Endometrial microvascular endothelial cells (primary cell): Measurements from ENCODE around the gene PPM1G. TPM values are rescaled to one million over a fixed set of nuclear protein-coding genes. Genes with fewer than 3 reads are reported as not detected.
"Not testable (repeated sequence)": the region's sequence is repeated elsewhere in the genome, so short reads cannot be mapped to it uniquely, and the experiment has no call there.

Experiments
- in situ Hi-C: cut with HindIII; loops from 2 replicates; pipeline ENCODE4 v1.10.0; 2017; ENCODE audit warnings: low sequenced_read_pairs, low pct_unique_long_range_greater_than_20kb; ENCODE audit errors: inconsistent ontology term
- total RNA-seq: library from RNA; depleted of rRNA; stranded (reverse); fragments of >200 nt; gene quantifications from one replicate; pipeline ENCODE4 v1.2.3, GENCODE V29; 2015; ENCODE audit errors: inconsistent ontology term

PPM1G gene
- total RNA-seq, 1 donor from 2014 or later = 156 TPM

DNA sequence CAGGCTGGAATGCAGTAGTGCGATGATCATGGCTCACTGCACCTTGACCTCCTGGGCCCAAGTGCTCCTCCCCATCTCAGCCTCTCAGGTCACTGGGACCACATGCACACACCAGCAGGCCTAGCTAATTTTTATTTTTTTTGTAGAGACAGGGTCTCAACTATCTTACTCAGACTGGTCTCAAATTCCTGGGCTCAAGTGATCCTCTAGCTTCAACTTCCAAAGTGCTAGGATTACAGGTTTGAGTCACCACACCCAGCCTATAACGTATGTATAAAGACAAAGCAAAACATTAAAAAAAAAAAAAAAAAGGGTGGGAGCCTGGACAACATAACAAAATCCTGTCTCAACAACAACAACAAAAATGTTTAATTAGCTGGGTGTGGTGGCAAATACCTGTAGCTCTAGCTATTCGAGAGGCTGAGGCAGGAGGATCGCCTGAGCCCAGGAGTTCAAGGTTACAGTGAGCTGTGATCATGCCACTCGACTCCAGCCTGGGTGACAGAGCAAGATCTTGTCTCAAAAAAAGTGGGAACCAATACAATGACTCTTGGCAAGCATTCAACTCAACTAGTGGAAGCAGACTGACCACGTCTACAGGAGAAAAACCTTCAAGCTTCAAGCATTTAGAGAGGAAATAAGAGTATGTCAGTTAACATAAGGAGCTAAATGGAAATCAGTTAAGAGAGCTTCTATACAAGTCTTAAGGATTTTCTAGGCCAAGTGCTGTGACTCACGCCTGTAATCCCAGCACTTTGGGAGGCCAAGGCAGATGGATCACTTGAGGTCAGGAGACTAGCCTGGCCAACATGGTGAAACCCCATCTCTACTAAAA lies 55.4 kb downstream of the PPM1G start:
- in situ Hi-C loops = no loop called here

GRCh38 chr2:27353386-27353761 lies 56.0 kb downstream of the PPM1G start:
- in situ Hi-C loops = not testable (repeated sequence)

DNA sequence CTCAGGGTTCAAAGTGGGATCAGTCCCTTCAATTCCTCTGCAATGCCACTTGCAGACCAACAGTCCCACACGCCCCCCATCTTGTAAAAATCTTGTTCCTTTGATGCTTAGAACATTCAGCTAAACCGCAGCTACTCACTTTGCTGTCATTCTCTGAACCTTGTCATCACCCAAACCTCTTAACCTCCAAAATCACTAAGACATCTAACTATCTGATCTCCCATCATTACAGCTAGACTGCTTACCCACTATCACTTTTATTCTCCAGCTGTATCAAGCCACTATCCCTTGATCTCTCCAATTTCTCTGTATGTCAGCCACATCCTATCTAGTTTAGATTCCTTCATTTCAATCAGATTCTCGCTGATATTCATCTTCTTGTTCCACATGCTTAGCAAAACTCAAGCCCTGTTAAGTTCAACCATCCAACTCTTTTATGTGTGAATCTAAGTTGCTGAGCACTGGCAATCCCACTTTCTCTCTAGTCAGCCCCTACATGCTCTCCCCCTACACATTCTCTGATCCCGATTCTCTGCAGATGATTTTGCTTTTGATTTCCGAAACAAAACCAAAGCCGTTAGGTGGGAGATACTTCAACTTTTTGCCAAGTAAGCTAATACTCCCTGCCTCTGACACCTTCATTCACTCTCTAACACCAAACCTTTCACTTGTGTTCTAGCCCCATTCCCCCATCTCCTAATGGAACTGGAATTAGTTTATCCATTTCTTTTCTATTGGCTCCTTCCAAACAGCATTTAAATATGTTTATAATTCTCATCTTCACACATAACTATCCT lies 57.4 kb downstream of the PPM1G start:
- in situ Hi-C loops = no loop called here

DNA sequence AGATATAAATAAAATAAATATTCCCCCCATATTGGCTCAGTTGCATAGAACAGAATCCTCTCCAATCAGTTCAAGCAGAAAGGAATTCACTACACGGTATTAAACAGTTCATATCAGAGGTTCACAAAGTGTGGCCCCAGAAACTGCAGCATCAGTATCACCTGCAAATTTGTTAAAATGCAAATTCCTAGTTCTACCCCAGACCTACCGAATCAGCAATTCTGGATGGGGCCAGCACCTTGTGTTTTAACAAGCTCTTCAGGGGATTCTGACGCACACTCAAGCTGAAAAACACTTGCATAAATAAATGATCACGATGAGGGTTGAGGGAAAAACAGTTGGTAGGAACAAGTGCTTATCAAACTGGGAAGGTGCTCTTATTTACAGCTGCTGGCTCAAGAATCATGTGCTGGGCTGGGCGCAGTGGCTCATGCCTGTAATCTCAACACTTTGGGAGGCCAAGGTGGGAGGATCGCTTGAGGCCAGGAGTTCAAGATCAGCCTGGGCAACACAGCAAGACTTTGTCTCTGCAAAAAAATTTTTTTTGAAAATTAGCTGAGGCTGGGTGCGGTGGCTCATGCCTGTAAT lies 59.2 kb downstream of the PPM1G start:
- in situ Hi-C loops = no loop called here

GRCh38 chr2:27347641-27348040 lies 61.8 kb downstream of the PPM1G start:
- in situ Hi-C loops = no loop called here

GRCh38 chr2:27336173-27336572 lies 73.2 kb downstream of the PPM1G start:
- in situ Hi-C loops = no loop called here

DNA sequence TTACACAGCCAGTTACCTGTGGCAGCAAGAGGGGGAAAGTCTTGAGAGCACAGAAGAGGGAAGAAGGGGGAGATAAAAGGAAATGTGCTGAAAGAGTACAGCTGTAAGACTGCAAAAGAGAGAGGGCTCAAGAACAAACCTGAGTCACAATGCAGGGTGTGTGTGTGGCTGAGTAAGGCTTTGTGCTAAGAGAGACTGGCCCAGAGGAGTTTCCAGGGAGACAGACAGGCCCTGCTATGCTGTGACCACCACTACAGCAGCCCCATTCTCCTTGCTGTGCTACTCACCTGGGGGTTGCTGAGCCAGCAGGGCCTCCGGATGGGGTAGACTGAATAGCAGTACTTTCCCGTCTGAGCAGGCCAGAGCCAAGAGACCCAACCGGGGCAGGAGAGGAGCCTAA lies 74.1 kb downstream of the PPM1G start:
- in situ Hi-C loops = no loop called here

Other genes starting within 250 kb of the PPM1G start
- 134 TPM for gene ATRAID, start 197.6 kb downstream of the PPM1G start, total RNA-seq
- gene SLC5A6, start 197.3 kb downstream of the PPM1G start, total RNA-seq = 80.6 TPM
- gene CAD, start 192.2 kb downstream of the PPM1G start, total RNA-seq = 82.7 TPM
- gene SLC30A3, start 146.5 kb downstream of the PPM1G start, total RNA-seq = 8.2 TPM
- not detected for gene DNAJC5G, start 134.2 kb downstream of the PPM1G start, total RNA-seq
- gene TRIM54, start 127.2 kb downstream of the PPM1G start, total RNA-seq = 0.56 TPM
- gene UCN, start 101.1 kb downstream of the PPM1G start, total RNA-seq = not detected
- gene MPV17, start 86.5 kb downstream of the PPM1G start, total RNA-seq = 115 TPM
- gene GTF3C2, start 52.8 kb downstream of the PPM1G start, total RNA-seq = 43.2 TPM
- gene EIF2B4, start 39.3 kb downstream of the PPM1G start, total RNA-seq = 63.6 TPM
- gene SNX17, start 39.0 kb downstream of the PPM1G start, total RNA-seq = 163 TPM
- 4.4 TPM for gene ZNF513, start 28.9 kb downstream of the PPM1G start, total RNA-seq
- 111 TPM for gene NRBP1, start 19.0 kb upstream of the PPM1G start, total RNA-seq
- gene KRTCAP3, start 32.8 kb upstream of the PPM1G start, total RNA-seq = not detected
- gene IFT172, start 80.2 kb upstream of the PPM1G start, total RNA-seq = 26.6 TPM
- 24.8 TPM for gene FNDC4, start 85.6 kb upstream of the PPM1G start, total RNA-seq
- gene GCKR, start 87.2 kb upstream of the PPM1G start, total RNA-seq = 2.6 TPM
- gene ZNF512, start 173.5 kb upstream of the PPM1G start, total RNA-seq = 70.3 TPM
- gene CCDC121, start 219.4 kb upstream of the PPM1G start, total RNA-seq = 1.4 TPM
- 43.9 TPM for gene GPN1, start 219.5 kb upstream of the PPM1G start, total RNA-seq